Endothelial cell of umbilical vein (primary cell): ENCODE measurements around the gene MLEC. TPM values are rescaled to one million over a fixed set of nuclear protein-coding genes. Genes with fewer than 3 reads are reported as not detected.

ENCODE experiments used
- BruUV-seq: library from RNA; stranded (reverse); fragments of 400-500 nt; replicated peaks from 2 replicates; lab custom pipeline; 2021; lab: Mats Ljungman, UMichigan
- CTCF ChIA-PET: fragments of 300-600, 350-600 bp; sonication (Branson Sonifier 250); formaldehyde crosslinking; loops from one replicate; lab custom pipeline; 2021; ENCODE audit warnings: antibody characterized with exemption, inconsistent platforms; lab: Charles Lee
- POLR2A ChIA-PET: fragments of 300-600, 350-600 bp; sonication (Branson Sonifier 250); formaldehyde crosslinking; loops from one replicate; lab custom pipeline; 2021; ENCODE audit warnings: antibody characterized with exemption, inconsistent platforms; lab: Charles Lee
- DNase-seq: peaks from one replicate; pipeline ENCODE4 v3.0.0-alpha.2; 2011; ENCODE audit warnings: low read depth, low spot score
- FAIRE-seq: peaks from 2 replicates; lab custom pipeline; 2011; peaks lifted over from hg19 to GRCh38; lab: Jason Lieb, UNC
- H2AFZ ChIP-seq: 2 replicates; pipeline ENCODE4 v1.6.0; 2012; ENCODE audit warnings: low read depth, low read length, control low read depth, inconsistent platforms
- H3K27ac ChIP-seq: 2 replicates; pipeline ENCODE4 v1.5.1; 2011; ENCODE audit warnings: low read depth, mild to moderate bottlenecking, control low read depth, low read length, moderate library complexity; ENCODE audit not compliant: insufficient read depth
- H3K27me3 ChIP-seq, 2 experiments: 2 replicates each; pipeline versions ENCODE4 v1.6.0 to v1.6.1; 2011; ENCODE audit warnings: low read length in 2 of 2, mixed read lengths in 1 of 2; ENCODE audit not compliant: control insufficient read depth in 2 of 2, insufficient read depth in 2 of 2
- H3K36me3 ChIP-seq, 2 experiments: 2 replicates in 1 of 2; 3 replicates in 1 of 2; pipeline ENCODE4 v1.5.1; 2011; ENCODE audit warnings: low read length in 2 of 2, mild to moderate bottlenecking in 1 of 2, moderate library complexity in 1 of 2; ENCODE audit not compliant: control insufficient read depth in 2 of 2, insufficient read depth in 2 of 2; ENCODE audit errors: extremely low read depth in 1 of 2
- H3K4me1 ChIP-seq: 3 replicates; pipeline ENCODE4 v1.5.1; 2011; ENCODE audit warnings: mild to moderate bottlenecking, low read length; ENCODE audit not compliant: control insufficient read depth, insufficient read depth; ENCODE audit errors: extremely low read depth
- H3K4me2 ChIP-seq: 2 replicates; pipeline ENCODE4 v1.6.1; 2011; ENCODE audit warnings: low read length, control low read depth, mixed read lengths; ENCODE audit not compliant: insufficient read depth
- H3K4me3 ChIP-seq, 3 experiments: fragments of 200-600 bp in 1 of 3; sonication (generic), shearing (Covaris generic) in 1 of 3; replicated peaks in 1 of 3; 2 replicates each; pipeline ENCODE4 v1.5.1; 2011 to 2016; ENCODE audit warnings: control low read depth in 3 of 3, low read length in 3 of 3, mild to moderate bottlenecking in 2 of 3, inconsistent platforms in 1 of 3, low read depth in 1 of 3, moderate library complexity in 1 of 3; ENCODE audit not compliant: insufficient read depth in 1 of 3
- H3K79me2 ChIP-seq: 2 replicates; pipeline ENCODE4 v1.6.0; 2012; ENCODE audit warnings: low read length, inconsistent platforms; ENCODE audit not compliant: control insufficient read depth, insufficient read depth
- H3K9ac ChIP-seq: replicated peaks from 2 replicates; pipeline ENCODE3; 2011; ENCODE audit warnings: low read length, control low read depth; ENCODE audit not compliant: insufficient read depth; ENCODE audit errors: extremely low read depth
- H3K9me1 ChIP-seq: replicated peaks from 3 replicates; pipeline ENCODE4 v1.6.0; 2011; ENCODE audit warnings: mild to moderate bottlenecking, low read length; ENCODE audit not compliant: control insufficient read depth, insufficient read depth; ENCODE audit errors: extremely low read depth
- H3K9me3 ChIP-seq: replicated peaks from 2 replicates; pipeline ENCODE4 v1.5.1; 2012; ENCODE audit warnings: low read length, inconsistent platforms; ENCODE audit not compliant: control insufficient read depth, insufficient read depth
- H4K20me1 ChIP-seq: replicated peaks from 2 replicates; pipeline ENCODE3; 2011; ENCODE audit warnings: mild to moderate bottlenecking, low read length; ENCODE audit not compliant: control insufficient read depth, insufficient read depth; ENCODE audit errors: extremely low read depth
- CTCF ChIP-seq, 2 donors: IDR thresholded peaks; 1 replicate in 1 of 2; 2 replicates in 1 of 2; pipeline ENCODE4 v1.5.1; 2011; ENCODE audit warnings: low read length in 2 of 2, mild to moderate bottlenecking in 2 of 2, moderate library complexity in 2 of 2, control low read depth in 1 of 2, inconsistent platforms in 1 of 2, low read depth in 1 of 2; ENCODE audit not compliant: insufficient read depth in 1 of 2; ENCODE audit errors: extremely low read depth in 1 of 2
- EZH2 ChIP-seq: IDR thresholded peaks from 2 replicates; pipeline ENCODE4 v1.6.1; 2012; ENCODE audit warnings: borderline replicate concordance, low read depth, mild to moderate bottlenecking, moderate library complexity, low read length, inconsistent platforms; ENCODE audit not compliant: severe bottlenecking
- FOS ChIP-seq: IDR thresholded peaks from 2 replicates; pipeline ENCODE4 v1.6.1; 2011; ENCODE audit warnings: mild to moderate bottlenecking, low read length, moderate library complexity, borderline replicate concordance; ENCODE audit not compliant: insufficient read depth
- GATA2 ChIP-seq: IDR thresholded peaks from 2 replicates; pipeline ENCODE4 v1.7.0; 2011; ENCODE audit warnings: low read depth, mild to moderate bottlenecking, moderate library complexity, mixed read lengths, low read length; ENCODE audit not compliant: insufficient read length, insufficient read depth
- JUN ChIP-seq: IDR thresholded peaks from 2 replicates; pipeline ENCODE4 v1.6.1; 2011; ENCODE audit warnings: borderline replicate concordance, low read depth; ENCODE audit not compliant: insufficient read length, insufficient read depth
- MAX ChIP-seq: IDR thresholded peaks from 2 replicates; pipeline ENCODE4 v1.6.1; 2011; ENCODE audit not compliant: insufficient read depth, insufficient read length
- MYC ChIP-seq: IDR thresholded peaks from one replicate; pipeline ENCODE4 v1.6.1; 2011; ENCODE audit warnings: mild to moderate bottlenecking, low read depth, low read length
- POLR2A ChIP-seq: IDR thresholded peaks from 2 replicates; pipeline ENCODE4 v1.6.1; 2012; ENCODE audit warnings: low read depth, mild to moderate bottlenecking, control low read depth, low read length
- POLR2AphosphoS5 ChIP-seq: IDR thresholded peaks from 2 replicates; pipeline ENCODE4 v1.6.1; 2012; ENCODE audit warnings: low read depth, mild to moderate bottlenecking, control low read depth, low read length, moderate library complexity; ENCODE audit not compliant: insufficient read depth
- dilution Hi-C: fragments of 300-500 bp; cut with MboI; formaldehyde crosslinking; loops from one replicate; pipeline ENCODE4 v1.15.0; 2019; ENCODE audit warnings: low sequenced_read_pairs; ENCODE audit not compliant: extremely low pct_ligation_motif_present
- intact Hi-C: fragments of 100-400 bp; cut with micrococcal nuclease; formaldehyde crosslinking; loops from one replicate; pipeline ENCODE4 v1.10.0; 2022
- polyA plus RNA-seq, 4 experiments: library from polyadenylated mRNA; depleted of rRNA in 3 of 4; stranded (reverse) in 3 of 4; unstranded in 1 of 4; fragments of >200 nt; gene quantifications; 2 replicates each; pipeline versions ENCODE4 v1.2.1 to v1.2.3, GENCODE V29; 2011 to 2012; ENCODE audit warnings: missing spikeins in 1 of 4
- total RNA-seq: library from RNA; stranded (reverse); gene quantifications from 2 replicates; pipeline ENCODE4 v1.2.3, GENCODE V29; 2021

MLEC gene
- total and polyA plus RNA-seq, 2 donors (not counting 3 experiments of a cell fraction or from before 2014, with no cell fraction given) = 28.4 to 144 TPM

GRCh38 chr12:120735181-120735580 lies 48.2 kb downstream of the MLEC start:
- DNase-seq (no peak), FAIRE-seq (no peak)
- no peaks in the 10 kb centered on the region for H3K27me3 ChIP-seq
- no TSS peak for BruUV-seq
- POLR2A ChIA-PET = no interaction called here
- H3K9me3 ChIP-seq = no peaks in the 10 kb centered on the region
- TF ChIP-seq POLR2AphosphoS5 = no peak
- no peak for TF ChIP-seq MYC
- TF ChIP-seq GATA2 = no peak
- TF ChIP-seq POLR2A = no peak
- no peak for TF ChIP-seq JUN
- no peak for TF ChIP-seq MAX
- no peaks in the 10 kb centered on the region for H4K20me1 ChIP-seq
- H3K4me1 ChIP-seq = no peaks in the 10 kb centered on the region
- H3K36me3 ChIP-seq = no peaks in the 10 kb centered on the region
- H3K79me2 ChIP-seq = no peaks in the 10 kb centered on the region
- CTCF ChIA-PET = no interaction called here
- H2AFZ ChIP-seq = no peak overlapping the region
- no peaks in the 10 kb centered on the region for H3K9me1 ChIP-seq
- no peak overlapping the region for H3K4me2 ChIP-seq
- intact Hi-C loops = no loop called here
- no peak overlapping the region for H3K27ac ChIP-seq
- dilution Hi-C loops = no loop called here
- no peak overlapping the region for H3K9ac ChIP-seq
- H3K4me3 ChIP-seq = no peak overlapping the region

- Histone ChIP-seq H3K27ac (no peak overlapping the region), H3K4me2 (no peak overlapping the region), H3K27me3 (no peaks in the 10 kb centered on the region), H3K79me2 (no peaks in the 10 kb centered on the region), H3K4me3 (no peak overlapping the region), H4K20me1 (no peaks in the 10 kb centered on the region), H3K9me1 (no peaks in the 10 kb centered on the region), H3K4me1 (no peaks in the 10 kb centered on the region), H3K36me3 (no peaks in the 10 kb centered on the region), H3K9me3 (no peaks in the 10 kb centered on the region), H3K9ac (no peak overlapping the region), H2AFZ (no peak overlapping the region)
- FAIRE-seq = no peak
- no TSS peak for BruUV-seq
- CTCF ChIA-PET = interaction anchor here (2.3 to 3.0 kb wide), 2 partner anchors 11 to 236 kb away, joined by 6 to 39 read pairs; no protein-coding TSS in a partner anchor
- POLR2A ChIA-PET = no interaction called here
- TF ChIP-seq FOS (no peak), POLR2AphosphoS5 (no peak), EZH2 (no peak), GATA2 (no peak), JUN (no peak), MYC (no peak), MAX (no peak), POLR2A (no peak), CTCF (IDR thresholded peaks at IDR 0.05; ENCODE audit: extremely low read depth in 1 of 2, insufficient read depth in 1 of 2, low read depth in 1 of 2, low read length in 2 of 2) (no peak)
- intact Hi-C loops (no loop called here), dilution Hi-C loops (no loop called here)
- DNase-seq = no peak
Measured at GRCh38 chr12:120736404-120737331, 49.7 kb downstream of the MLEC start.
